MG63 (cell line): Measurements from ENCODE around the gene TF. TPM values are rescaled to one million over a fixed set of nuclear protein-coding genes. Genes with fewer than 3 reads are reported as not detected.

Experiments used
- DNase-seq: peaks from one replicate; pipeline ENCODE4 v3.0.0-alpha.2; 2020
- H3K27me3 ChIP-seq: fragments of 250-450 bp; sonication (Bioruptor Pico); 2 replicates; pipeline ENCODE4 v1.5.1; 2020; ENCODE audit warnings: mild to moderate bottlenecking, moderate library complexity
- H3K36me3 ChIP-seq: fragments of 250-450 bp; sonication (Bioruptor Pico); 2 replicates; pipeline ENCODE4 v1.5.1; 2020; ENCODE audit warnings: mild to moderate bottlenecking, moderate library complexity
- H3K4me3 ChIP-seq: fragments of 250-450 bp; sonication (Bioruptor Pico); 2 replicates; pipeline ENCODE4 v1.5.1; 2020; ENCODE audit warnings: mild to moderate bottlenecking, moderate library complexity
- H3K9me3 ChIP-seq: fragments of 250-450 bp; sonication (Bioruptor Pico); 2 replicates; pipeline ENCODE4 v1.5.1; 2020; ENCODE audit warnings: mild to moderate bottlenecking, moderate library complexity
- total RNA-seq: library from RNA; depleted of rRNA; stranded (reverse); fragments of >200 nt; shearing (Covaris generic); gene quantifications from 2 replicates; pipeline ENCODE4 v1.2.3, GENCODE V29; 2014; ENCODE audit warnings: low replicate concordance

The TF gene
- total RNA-seq, 1 experiment from 2014 or later: not detected

- no peak for DNase-seq
Measured at GRCh38 chr3:133834621-133835417, 88.6 kb downstream of the TF start.

GRCh38 chr3:133835418-133835743 lies 89.2 kb downstream of the TF start:
- H3K9me3 ChIP-seq: no peaks in the 10 kb centered on the region
- no peak for DNase-seq
- H3K27me3 ChIP-seq: no peaks in the 10 kb centered on the region
- no peak overlapping the region for H3K4me3 ChIP-seq
- H3K36me3 ChIP-seq: no peaks in the 10 kb centered on the region

More at GRCh38 chr3:133834621-133835417, 88.6 kb downstream of the TF start:
- Histone ChIP-seq H3K36me3 (no peaks in the 10 kb centered on the region), H3K27me3 (no peaks in the 10 kb centered on the region), H3K4me3 (no peak overlapping the region), H3K9me3 (no peaks in the 10 kb centered on the region)

GRCh38 chr3:133835961-133836360 lies 89.8 kb downstream of the TF start:
- H3K9me3 ChIP-seq: no peaks in the 10 kb centered on the region
- H3K27me3 ChIP-seq: no peaks in the 10 kb centered on the region
- no peak for DNase-seq
- H3K36me3 ChIP-seq: no peaks in the 10 kb centered on the region
- H3K4me3 ChIP-seq: no peak overlapping the region

- DNase-seq: no peak
- no peaks in the 10 kb centered on the region for H3K36me3 ChIP-seq
- H3K4me3 ChIP-seq: no peak overlapping the region
- H3K27me3 ChIP-seq: no peaks in the 10 kb centered on the region
- H3K9me3 ChIP-seq: no peaks in the 10 kb centered on the region
Measured at GRCh38 chr3:133836497-133837158, 90.4 kb downstream of the TF start.

GRCh38 chr3:133837487-133838295 lies 91.5 kb downstream of the TF start:
- no peaks in the 10 kb centered on the region for H3K9me3 ChIP-seq
- H3K36me3 ChIP-seq: no peaks in the 10 kb centered on the region
- no peak for DNase-seq
- no peaks in the 10 kb centered on the region for H3K27me3 ChIP-seq
- no peak overlapping the region for H3K4me3 ChIP-seq

GRCh38 chr3:133838296-133838789 lies 92.2 kb downstream of the TF start:
- no peaks in the 10 kb centered on the region for H3K36me3 ChIP-seq
- no peak for DNase-seq
- no peaks in the 10 kb centered on the region for H3K9me3 ChIP-seq
- no peaks in the 10 kb centered on the region for H3K27me3 ChIP-seq
- H3K4me3 ChIP-seq: no peak overlapping the region

- H3K9me3 ChIP-seq: no peaks in the 10 kb centered on the region
- no peak overlapping the region for H3K4me3 ChIP-seq
- no peaks in the 10 kb centered on the region for H3K36me3 ChIP-seq
- no peak for DNase-seq
- H3K27me3 ChIP-seq: no peaks in the 10 kb centered on the region
Measured at GRCh38 chr3:133838916-133839800, 93.0 kb downstream of the TF start.

GRCh38 chr3:133840055-133840737 lies 94.0 kb downstream of the TF start:
- Histone ChIP-seq H3K27me3 (no peaks in the 10 kb centered on the region), H3K9me3 (no peaks in the 10 kb centered on the region), H3K4me3 (no peak overlapping the region), H3K36me3 (no peaks in the 10 kb centered on the region)
- no peak for DNase-seq

GRCh38 chr3:133840767-133841166 lies 94.6 kb downstream of the TF start:
- Histone ChIP-seq H3K36me3 (no peaks in the 10 kb centered on the region), H3K9me3 (no peaks in the 10 kb centered on the region), H3K4me3 (no peak overlapping the region), H3K27me3 (no peaks in the 10 kb centered on the region)
- no peak for DNase-seq

GRCh38 chr3:133841196-133841595 lies 95.0 kb downstream of the TF start:
- no peak for DNase-seq
- H3K4me3 ChIP-seq: no peak overlapping the region
- no peaks in the 10 kb centered on the region for H3K36me3 ChIP-seq
- no peaks in the 10 kb centered on the region for H3K9me3 ChIP-seq
- no peaks in the 10 kb centered on the region for H3K27me3 ChIP-seq

GRCh38 chr3:133842158-133842557 lies 96.0 kb downstream of the TF start:
- no peaks in the 10 kb centered on the region for H3K27me3 ChIP-seq
- H3K9me3 ChIP-seq: no peaks in the 10 kb centered on the region
- no peaks in the 10 kb centered on the region for H3K36me3 ChIP-seq
- no peak overlapping the region for H3K4me3 ChIP-seq
- DNase-seq: no peak

GRCh38 chr3:133843634-133844033 lies 97.4 kb downstream of the TF start:
- H3K36me3 ChIP-seq: no peaks in the 10 kb centered on the region
- no peaks in the 10 kb centered on the region for H3K9me3 ChIP-seq
- no peak overlapping the region for H3K4me3 ChIP-seq
- DNase-seq: peak; percentile 34
- no peaks in the 10 kb centered on the region for H3K27me3 ChIP-seq

- DNase-seq: no peak
- no peaks in the 10 kb centered on the region for H3K27me3 ChIP-seq
- H3K36me3 ChIP-seq: no peaks in the 10 kb centered on the region
- no peak overlapping the region for H3K4me3 ChIP-seq
- H3K9me3 ChIP-seq: no peaks in the 10 kb centered on the region
Measured at GRCh38 chr3:133845127-133845526, 98.9 kb downstream of the TF start.
